Neuronal stem cell (in vitro differentiated cells): ENCODE data around the gene CLEC18A.

ENCODE experiments used
- DNase-seq: peaks from one replicate; pipeline ENCODE4 v3.0.0-alpha.2; 2013; ENCODE audit warnings: low spot score
- H2AFZ ChIP-seq: one replicate; pipeline ENCODE4 v1.6.1; 2013; ENCODE audit warnings: mild to moderate bottlenecking, low read length, inconsistent platforms
- H2AK5ac ChIP-seq: 2 replicates; pipeline ENCODE4 v1.6.1; 2013; ENCODE audit warnings: low read depth, mild to moderate bottlenecking, inconsistent platforms, low read length, moderate library complexity, mixed read lengths
- H2BK120ac ChIP-seq: 2 replicates; pipeline ENCODE4 v1.6.1; 2013; ENCODE audit warnings: low read depth, mild to moderate bottlenecking, inconsistent platforms, low read length, moderate library complexity, mixed read lengths
- H2BK12ac ChIP-seq: one replicate; pipeline ENCODE4 v1.6.1; 2013; ENCODE audit warnings: low read length, inconsistent platforms
- H2BK15ac ChIP-seq: 2 replicates; pipeline ENCODE4 v1.6.1; 2013; ENCODE audit warnings: mild to moderate bottlenecking, low read length, inconsistent platforms, mixed read lengths
- H2BK5ac ChIP-seq: one replicate; pipeline ENCODE4 v1.6.1; 2013; ENCODE audit warnings: inconsistent platforms, mild to moderate bottlenecking, low read length, moderate library complexity
- H3K14ac ChIP-seq: one replicate; pipeline ENCODE4 v1.6.1; 2013; ENCODE audit warnings: low read length, inconsistent platforms
- H3K18ac ChIP-seq: 2 replicates; pipeline ENCODE4 v1.6.1; 2013; ENCODE audit warnings: low read length, inconsistent platforms
- H3K23ac ChIP-seq: 2 replicates; pipeline ENCODE4 v1.6.1; 2013; ENCODE audit warnings: low read depth, mild to moderate bottlenecking, mixed read lengths, low read length, inconsistent platforms; ENCODE audit not compliant: poor library complexity
- H3K27ac ChIP-seq: replicated peaks from 3 replicates; pipeline ENCODE4 v1.5.1; 2013; ENCODE audit warnings: low read length, inconsistent platforms
- H3K27me3 ChIP-seq, 3 experiments: 2 replicates each; pipeline ENCODE4 v1.6.1; 2013; ENCODE audit warnings: low read length in 3 of 3, mild to moderate bottlenecking in 2 of 3, inconsistent platforms in 1 of 3, low read depth in 1 of 3, mixed read lengths in 1 of 3, moderate library complexity in 1 of 3; ENCODE audit not compliant: control insufficient read depth in 3 of 3, insufficient read depth in 3 of 3
- H3K36me3 ChIP-seq, 2 donors: replicated peaks in 1 of 2; 2 replicates each; pipeline ENCODE4 v1.6.1; 2013; ENCODE audit warnings: low read length in 2 of 2; ENCODE audit not compliant: control insufficient read depth in 2 of 2, insufficient read depth in 2 of 2
- H3K4ac ChIP-seq: 2 replicates; pipeline ENCODE4 v1.6.1; 2013; ENCODE audit warnings: inconsistent platforms, mild to moderate bottlenecking, low read length, moderate library complexity
- H3K4me1 ChIP-seq, 2 donors: 1 replicate in 1 of 2; 2 replicates in 1 of 2; pipeline ENCODE4 v1.6.1; 2013; ENCODE audit warnings: low read length in 2 of 2, low read depth in 1 of 2; ENCODE audit not compliant: control insufficient read depth in 2 of 2, insufficient read depth in 1 of 2
- H3K4me2 ChIP-seq: one replicate; pipeline ENCODE4 v1.6.1; 2013; ENCODE audit warnings: mild to moderate bottlenecking, low read length, inconsistent platforms; ENCODE audit not compliant: insufficient read depth, poor library complexity, severe bottlenecking
- H3K4me3 ChIP-seq, 2 donors: 2 replicates each; pipeline ENCODE4 v1.5.1; 2013; ENCODE audit warnings: low read length in 2 of 2, mild to moderate bottlenecking in 2 of 2, inconsistent platforms in 1 of 2, moderate library complexity in 1 of 2
- H3K79me1 ChIP-seq: one replicate; pipeline ENCODE4 v1.6.1; 2013; ENCODE audit warnings: low read depth, mild to moderate bottlenecking, inconsistent platforms, low read length, moderate library complexity
- H3K9ac ChIP-seq: one replicate; pipeline ENCODE4 v1.6.1; 2013; ENCODE audit warnings: mild to moderate bottlenecking, low read depth, low read length, inconsistent platforms; ENCODE audit not compliant: poor library complexity
- H3K9me3 ChIP-seq, 2 donors: replicated peaks in 1 of 2; 2 replicates each; pipeline versions ENCODE3 to v1.6.1; 2013; ENCODE audit warnings: low read length in 2 of 2, mild to moderate bottlenecking in 2 of 2, inconsistent platforms in 1 of 2, low read depth in 1 of 2, mixed read lengths in 1 of 2, moderate library complexity in 1 of 2; ENCODE audit not compliant: control insufficient read depth in 2 of 2, insufficient read depth in 1 of 2
- H4K8ac ChIP-seq: one replicate; pipeline ENCODE4 v1.6.1; 2013; ENCODE audit warnings: low read depth, mild to moderate bottlenecking, inconsistent platforms, low read length, moderate library complexity
- H4K91ac ChIP-seq: one replicate; pipeline ENCODE4 v1.6.1; 2013; ENCODE audit warnings: low read length, low read depth, mild to moderate bottlenecking, inconsistent platforms; ENCODE audit not compliant: poor library complexity
- WGBS, 2 donors: extraction: QIAGEN DNeasy Blood & Tissue Kit; methylation state at CpG; one replicate each; pipeline ENCODE4 v1.1.7; 2013; ENCODE audit warnings: missing lambda C conversion rate in 2 of 2, mixed read lengths in 1 of 2; ENCODE audit not compliant: insufficient read length in 2 of 2, insufficient replicate concordance in 1 of 2; ENCODE audit errors: extremely low coverage in 2 of 2; 5-methylcytosine and 5-hydroxymethylcytosine counted together

The CLEC18A gene

GRCh38 chr16:69906838-69907401 is 44.2 kb upstream of the CLEC18A start:
- Histone ChIP-seq H3K4me2 (no peak overlapping the region), H3K4me3 (no peak overlapping the region), H3K14ac (no peak overlapping the region), H2AFZ (no peak overlapping the region), H4K8ac (no peak overlapping the region), H3K23ac (no peak overlapping the region), H2BK5ac (no peak overlapping the region), H3K36me3 (peaks cover 0 to 16% of the 10 kb centered on the region in 2 donors), H3K4ac (no peak overlapping the region), H3K79me1 (no peaks in the 10 kb centered on the region), H3K4me1 (no peaks in the 10 kb centered on the region), H3K18ac (no peak overlapping the region), H4K91ac (no peak overlapping the region), H2BK120ac (no peak overlapping the region), H2BK15ac (no peak overlapping the region), H3K9ac (no peak overlapping the region), H2AK5ac (no peak overlapping the region), H2BK12ac (no peak overlapping the region), H3K27me3 (no peaks in the 10 kb centered on the region), H3K9me3 (peaks cover 0 to 9% of the 10 kb centered on the region in 2 donors), H3K27ac (no peak overlapping the region)
- no peak for DNase-seq
- WGBS, 2 donors: no CpG with 5 or more reads among the region's 6 CpGs

- H2BK12ac ChIP-seq: no peak overlapping the region
Measured at GRCh38 chr16:69909043-69909442, 42.1 kb upstream of the CLEC18A start.

GRCh38 chr16:69909760-69910159 is 41.4 kb upstream of the CLEC18A start:
- no peak overlapping the region for H2AK5ac ChIP-seq
- H4K8ac ChIP-seq: no peak overlapping the region
- no peak overlapping the region for H4K91ac ChIP-seq
- H3K4me2 ChIP-seq: no peak overlapping the region
- no peak overlapping the region for H3K9ac ChIP-seq
- DNase-seq: no peak
- peaks cover 0 to 16% of the 10 kb centered on the region in 2 donors for H3K36me3 ChIP-seq
- H3K18ac ChIP-seq: no peak overlapping the region
- no CpG with 5 or more reads among the region's 7 CpGs for WGBS, 2 donors
- H3K4ac ChIP-seq: no peak overlapping the region
- no peak overlapping the region for H3K27ac ChIP-seq
- no peak overlapping the region for H2BK15ac ChIP-seq
- no peak overlapping the region for H3K14ac ChIP-seq
- no peaks in the 10 kb centered on the region for H3K4me1 ChIP-seq
- H3K23ac ChIP-seq: no peak overlapping the region
- no peak overlapping the region for H2BK5ac ChIP-seq
- no peak overlapping the region for H3K4me3 ChIP-seq
- H3K9me3 ChIP-seq: peaks cover 0 to 9% of the 10 kb centered on the region in 2 donors
- no peaks in the 10 kb centered on the region for H3K79me1 ChIP-seq
- no peak overlapping the region for H2BK120ac ChIP-seq
- H2AFZ ChIP-seq: no peak overlapping the region
- H3K27me3 ChIP-seq: no peaks in the 10 kb centered on the region
- no peak overlapping the region for H2BK12ac ChIP-seq

More at GRCh38 chr16:69909043-69909442, 42.1 kb upstream of the CLEC18A start:
- H2BK5ac ChIP-seq: no peak overlapping the region
- H3K27me3 ChIP-seq: no peaks in the 10 kb centered on the region
- no peak for DNase-seq
- no peak overlapping the region for H3K4me2 ChIP-seq
- H3K27ac ChIP-seq: no peak overlapping the region
- H3K4me3 ChIP-seq: no peak overlapping the region
- H3K23ac ChIP-seq: no peak overlapping the region
- no peak overlapping the region for H4K91ac ChIP-seq
- no peak overlapping the region for H3K18ac ChIP-seq
- WGBS, 2 donors: no CpG with 5 or more reads among the region's 8 CpGs
- peaks cover 0 to 9% of the 10 kb centered on the region in 2 donors for H3K9me3 ChIP-seq
- no peak overlapping the region for H3K9ac ChIP-seq
- no peaks in the 10 kb centered on the region for H3K4me1 ChIP-seq
- H3K4ac ChIP-seq: no peak overlapping the region
- H4K8ac ChIP-seq: no peak overlapping the region
- no peak overlapping the region for H2AK5ac ChIP-seq
- no peak overlapping the region for H2AFZ ChIP-seq
- no peak overlapping the region for H3K14ac ChIP-seq
- H2BK15ac ChIP-seq: no peak overlapping the region
- peaks cover 0 to 16% of the 10 kb centered on the region in 2 donors for H3K36me3 ChIP-seq
- no peak overlapping the region for H2BK120ac ChIP-seq
- no peaks in the 10 kb centered on the region for H3K79me1 ChIP-seq

- WGBS, 2 donors: no CpG with 5 or more reads among the region's 3 CpGs
- H4K8ac ChIP-seq: no peak overlapping the region
Measured at GRCh38 chr16:69910964-69911363, 40.2 kb upstream of the CLEC18A start.

More at GRCh38 chr16:69910964-69911363, 40.2 kb upstream of the CLEC18A start:
- H3K4ac ChIP-seq: no peak overlapping the region
- H3K4me3 ChIP-seq: no peak overlapping the region
- no peak overlapping the region for H3K4me2 ChIP-seq
- no peaks in the 10 kb centered on the region for H3K79me1 ChIP-seq
- no peaks in the 10 kb centered on the region for H3K4me1 ChIP-seq
- no peaks in the 10 kb centered on the region for H3K27me3 ChIP-seq
- H3K23ac ChIP-seq: no peak overlapping the region
- no peak overlapping the region for H3K9ac ChIP-seq
- no peak overlapping the region for H3K14ac ChIP-seq
- no peak overlapping the region for H2BK5ac ChIP-seq
- no peak overlapping the region for H2BK120ac ChIP-seq
- H2BK12ac ChIP-seq: no peak overlapping the region
- H2AK5ac ChIP-seq: no peak overlapping the region
- no peak overlapping the region for H3K27ac ChIP-seq
- no peaks in the 10 kb centered on the region for H3K9me3 ChIP-seq
- no peak overlapping the region for H2BK15ac ChIP-seq
- H3K36me3 ChIP-seq: peaks cover 0 to 16% of the 10 kb centered on the region in 2 donors
- no peak overlapping the region for H3K18ac ChIP-seq
- no peak for DNase-seq
- no peak overlapping the region for H4K91ac ChIP-seq
- H2AFZ ChIP-seq: no peak overlapping the region
